GM19463 (cell line): ENCODE measurements around the gene ATG16L1.

Experiments
- ATAC-seq: cut with Tn5 transposase; IDR thresholded peaks from one replicate; pipeline ENCODE4 v1.9.1; 2021; ENCODE audit warnings: mild to moderate bottlenecking, moderate library complexity; ENCODE audit not compliant: unreplicated experiment

ATG16L1 gene

GRCh38 chr2:233251306-233252116 lies at the start of gene ATG16L1:
TSS of gene ATG16L1 (plus strand) at chr2:233251673. CDS start at chr2:233251828, 155 bp downstream.
- ATAC-seq: peak; percentile 98

DNA sequence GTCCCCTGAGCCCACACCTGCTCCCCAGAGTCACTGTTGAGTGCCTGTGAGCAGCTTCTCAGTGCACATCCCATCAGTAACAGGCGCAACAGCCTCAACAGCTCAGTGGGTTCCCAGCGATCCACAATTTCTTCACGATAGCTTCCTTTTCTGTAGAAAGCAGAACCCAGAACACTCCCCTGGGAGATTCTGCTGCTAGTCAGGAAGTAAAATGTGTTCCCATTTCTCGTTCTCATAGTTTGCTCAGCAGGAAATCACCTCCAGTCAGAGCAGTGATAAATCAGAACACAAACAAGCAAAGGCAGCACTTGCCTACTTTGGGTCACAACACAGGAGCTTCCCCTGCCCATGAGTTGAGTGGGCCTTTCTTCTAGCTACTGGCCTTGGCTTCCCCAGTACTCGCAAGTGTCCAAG lies 48.9 kb upstream of the ATG16L1 start:
- ATAC-seq: no peak

DNA sequence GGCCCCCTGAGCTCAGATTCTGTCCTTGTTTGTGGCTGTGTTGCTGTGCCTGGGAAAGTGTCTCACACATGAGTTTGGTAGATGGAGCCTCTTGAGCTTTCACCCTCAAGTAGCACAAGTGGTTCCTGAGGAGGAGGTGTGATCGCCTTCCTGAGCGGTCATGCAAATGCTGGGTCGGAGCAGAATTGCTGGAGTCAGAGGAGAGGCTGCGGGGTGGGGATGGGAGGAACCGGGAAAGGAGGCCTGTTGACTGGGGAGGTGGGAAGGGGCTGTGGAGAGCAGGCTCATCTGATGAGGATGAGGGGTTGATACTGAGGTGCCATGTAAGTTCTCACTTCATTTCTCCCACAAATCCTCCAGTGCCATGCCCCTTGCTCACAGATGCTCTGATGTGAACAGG lies 48.4 kb upstream of the ATG16L1 start:
- ATAC-seq: no peak

- ATAC-seq: no peak
Measured at GRCh38 chr2:233204286-233204936, 47.1 kb upstream of the ATG16L1 start.

DNA sequence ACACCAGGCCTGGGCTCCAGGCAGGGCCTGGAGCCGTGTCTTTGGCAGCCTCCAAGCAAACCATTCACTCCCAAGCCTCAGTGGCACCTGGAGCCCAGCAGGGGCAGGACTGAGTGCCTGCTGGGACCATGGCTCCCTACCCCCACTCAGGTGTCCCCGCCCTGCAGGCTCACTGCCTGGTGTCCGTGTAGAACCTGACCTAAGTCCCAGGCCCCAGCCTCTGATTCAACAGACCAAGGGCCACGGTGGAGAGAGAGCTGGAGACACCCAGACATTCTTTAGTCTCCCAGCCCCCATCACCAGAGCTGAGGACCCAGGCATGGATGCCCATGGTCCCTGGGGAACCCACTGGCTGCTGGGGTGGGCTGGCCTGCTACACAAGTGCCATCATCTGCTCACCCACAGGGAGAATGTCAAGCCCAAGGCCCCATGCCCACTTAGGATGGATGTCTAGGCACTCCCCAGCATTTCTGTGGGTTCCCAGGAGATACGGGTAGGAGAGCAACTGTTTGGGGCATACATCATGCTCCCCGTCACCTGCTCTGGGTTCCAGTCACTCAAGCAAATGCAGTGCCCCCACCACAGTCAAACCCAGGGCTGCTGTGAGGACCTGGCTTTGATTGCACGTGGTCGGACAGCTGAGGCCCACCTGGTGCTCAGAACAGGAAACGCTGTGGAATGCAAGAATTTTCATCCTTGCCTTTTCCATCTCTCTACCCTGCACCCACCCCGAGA lies 42.9 kb upstream of the ATG16L1 start:
- ATAC-seq: no peak

- ATAC-seq: no peak
Measured at GRCh38 chr2:233209117-233209532, 42.3 kb upstream of the ATG16L1 start.

DNA sequence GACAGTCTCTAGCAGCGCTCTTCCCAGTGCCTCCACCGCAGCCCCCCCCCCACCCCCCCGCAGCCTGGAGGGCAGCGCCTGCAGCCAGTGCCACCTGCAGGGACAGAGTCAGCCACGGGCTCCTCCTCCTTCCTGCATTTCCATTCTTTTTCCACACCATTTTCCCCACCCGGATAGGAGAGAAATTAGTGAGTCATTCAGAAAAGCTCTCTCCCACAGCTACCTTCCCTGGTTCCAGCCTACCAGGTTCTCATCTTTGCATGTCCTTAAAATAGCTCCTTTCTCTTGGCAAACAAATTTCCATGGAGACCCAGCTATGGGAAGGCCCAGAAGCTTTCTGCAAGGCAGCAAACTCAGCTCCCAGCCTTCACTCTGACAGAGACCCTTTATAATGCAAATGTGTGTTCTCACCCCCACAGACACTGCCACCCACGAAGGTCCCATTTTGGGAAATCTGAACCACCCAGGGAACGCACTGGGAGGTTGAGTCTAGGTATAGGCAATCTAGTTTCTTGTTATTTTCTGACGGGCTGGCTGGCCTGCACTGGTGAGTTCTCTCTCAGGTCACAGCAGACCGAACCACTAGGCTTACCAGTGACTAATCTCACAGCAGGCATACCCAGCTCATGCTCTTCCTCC lies 41.8 kb upstream of the ATG16L1 start:
- ATAC-seq: no peak

- no peak for ATAC-seq
Measured at GRCh38 chr2:233210281-233210680, 41.2 kb upstream of the ATG16L1 start.

GRCh38 chr2:233210843-233211547 lies 40.5 kb upstream of the ATG16L1 start:
- ATAC-seq: no peak

DNA sequence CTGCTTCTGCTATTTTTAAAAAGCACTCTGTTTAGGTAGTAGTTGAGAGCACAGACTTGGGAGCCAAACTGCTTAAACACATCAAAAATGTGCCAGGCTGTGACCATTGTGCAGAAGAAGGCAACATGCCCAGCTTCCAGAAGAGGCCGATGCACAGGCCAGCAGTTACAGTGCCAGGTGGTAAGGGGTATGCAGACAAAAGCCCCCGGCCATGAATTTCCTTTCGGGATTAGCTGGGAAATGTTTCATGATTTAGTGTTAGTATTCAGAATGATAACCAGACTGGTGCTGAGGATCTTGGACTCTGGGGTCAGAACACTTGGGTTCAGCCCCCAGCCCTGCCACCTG lies 40.0 kb upstream of the ATG16L1 start:
- no peak for ATAC-seq

- no peak for ATAC-seq
Measured at GRCh38 chr2:233213011-233213410, 38.5 kb upstream of the ATG16L1 start.

DNA sequence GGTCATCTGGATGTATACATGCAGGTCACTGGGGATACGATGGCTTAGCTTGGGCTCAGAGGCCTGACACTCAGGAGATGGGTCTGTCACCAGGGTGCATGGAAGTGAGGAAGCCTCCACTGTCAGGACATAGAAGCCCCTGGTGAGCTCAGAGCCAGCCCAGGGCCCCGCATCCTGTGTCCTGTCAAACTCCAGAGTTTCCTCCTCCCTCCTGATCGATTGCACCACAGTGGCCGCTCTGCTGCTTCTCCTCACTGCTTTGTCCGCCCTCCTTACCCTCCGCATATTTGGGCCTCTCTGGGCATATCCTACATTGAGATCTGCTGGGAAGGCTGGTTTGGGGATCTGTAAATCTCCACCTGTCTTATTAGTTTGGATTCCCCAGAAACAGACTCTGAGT lies 37.5 kb upstream of the ATG16L1 start:
- ATAC-seq: no peak

- no peak for ATAC-seq
Measured at GRCh38 chr2:233217892-233218377, 33.5 kb upstream of the ATG16L1 start.

DNA sequence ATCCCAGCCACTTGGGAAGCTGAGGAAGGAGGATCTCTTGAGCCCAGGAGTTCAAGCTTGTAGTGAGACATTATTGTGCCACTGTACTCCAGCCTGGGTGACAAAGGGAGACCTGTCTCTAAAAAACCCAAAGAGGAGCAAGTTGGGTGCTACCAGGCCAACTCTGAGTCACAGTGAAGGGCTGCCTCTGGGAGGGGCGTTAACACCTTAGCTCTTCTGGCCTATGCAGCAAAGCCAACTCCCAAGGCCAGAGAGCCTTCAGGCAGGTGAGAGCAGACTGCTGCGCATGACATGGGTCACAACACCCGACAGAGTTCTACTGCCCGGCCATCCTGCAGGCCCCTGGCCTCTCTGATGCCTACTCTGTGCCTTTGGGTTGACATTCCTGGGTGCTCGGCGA lies 32.6 kb upstream of the ATG16L1 start:
- ATAC-seq: no peak

DNA sequence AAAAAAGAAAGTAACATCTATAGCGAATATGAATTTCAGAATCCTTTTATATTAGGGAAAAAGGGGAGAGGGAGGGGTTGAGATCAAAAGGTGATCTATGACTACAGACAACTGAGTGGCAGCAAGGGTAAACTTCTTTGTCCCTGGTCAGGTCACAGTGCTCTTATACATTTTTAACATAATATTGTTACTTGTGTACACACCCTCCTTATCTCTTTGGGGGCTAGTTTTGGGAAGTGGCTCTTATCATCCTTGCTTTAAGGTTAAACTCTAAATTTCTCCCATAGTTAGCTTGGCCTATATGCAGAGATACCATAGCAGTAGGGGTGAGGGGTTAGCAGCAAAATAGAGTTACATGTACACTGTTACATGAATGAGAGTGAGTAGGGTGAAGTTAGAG lies 31.6 kb upstream of the ATG16L1 start:
- no peak for ATAC-seq

DNA sequence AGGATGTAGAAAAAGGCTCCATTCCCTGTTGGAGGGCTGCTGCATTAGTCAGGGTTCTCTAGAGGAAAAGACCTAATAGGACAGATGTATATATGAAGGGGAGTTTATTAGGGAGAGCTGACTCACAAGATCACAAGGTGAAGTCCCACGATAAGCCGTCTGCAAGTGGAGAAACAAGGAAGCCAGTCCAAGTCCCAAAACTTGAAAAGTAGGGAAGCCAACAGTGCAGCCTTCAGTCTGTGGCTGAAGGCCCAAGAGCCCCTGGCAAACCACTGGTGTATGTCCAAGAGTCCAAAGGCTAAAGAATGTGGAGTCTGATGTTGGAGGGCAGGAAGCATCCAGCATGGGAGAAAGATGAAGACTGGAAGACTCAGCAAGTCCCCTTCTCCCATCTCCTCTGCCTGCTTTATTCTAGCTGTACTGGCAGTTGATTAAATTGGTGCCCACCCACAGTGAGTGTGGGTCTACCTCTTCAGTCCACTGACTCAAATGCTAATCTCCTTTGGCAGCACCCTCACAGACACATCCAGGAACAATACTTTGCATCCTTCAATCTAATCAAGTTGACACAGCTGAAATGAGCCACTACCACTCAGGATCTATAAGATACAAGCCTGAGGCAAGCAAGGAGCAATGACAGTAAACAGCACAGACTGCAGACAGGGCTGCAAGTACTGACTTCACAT lies 30.0 kb upstream of the ATG16L1 start:
- ATAC-seq: no peak

GRCh38 chr2:233223059-233223894 lies 28.2 kb upstream of the ATG16L1 start:
- ATAC-seq: peak; percentile 85

DNA sequence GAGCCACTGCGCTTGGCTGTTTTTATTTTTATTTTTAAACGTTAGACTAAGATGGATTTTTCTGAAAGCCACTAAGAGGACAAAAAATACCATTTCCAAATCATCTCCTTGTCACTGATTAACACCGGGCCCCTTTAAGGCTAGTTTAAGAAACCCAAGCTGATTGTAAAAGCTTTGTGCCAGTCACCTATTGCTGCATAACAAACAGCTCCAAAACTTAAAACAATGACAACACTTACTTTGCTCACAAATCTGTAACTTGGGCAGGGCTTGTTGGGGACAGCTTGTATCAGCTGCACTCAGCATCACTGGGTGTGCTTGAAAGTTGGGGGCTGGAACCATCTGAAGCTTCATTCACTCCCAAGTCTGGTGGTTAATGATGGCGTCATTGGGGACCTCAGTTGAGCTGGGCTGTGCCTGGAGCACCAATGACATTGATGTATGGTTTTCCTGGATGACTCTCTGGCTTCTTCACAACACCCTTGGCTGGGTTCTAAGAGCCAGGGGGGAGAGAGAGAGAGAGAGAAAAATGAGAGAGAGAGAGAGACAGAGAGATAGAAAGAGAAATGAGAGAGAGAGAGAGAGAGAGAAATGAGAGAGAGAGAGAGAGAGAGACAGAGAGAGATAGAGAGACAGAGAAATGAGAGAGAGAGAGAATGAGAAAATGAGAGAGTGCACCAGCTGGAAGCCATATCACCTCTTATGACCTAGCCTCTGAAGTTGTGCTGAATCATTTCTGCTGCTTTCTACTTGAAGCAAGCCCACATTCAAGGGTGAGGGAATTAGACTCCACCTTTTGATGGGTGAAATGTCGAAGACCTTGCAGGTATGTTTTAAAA lies 26.0 kb upstream of the ATG16L1 start:
- no peak for ATAC-seq
